HEK293 (cell line): ENCODE results near the gene DNASE2.

Source experiments
- KLF1 ChIP-seq: fragments of 450-650 bp; formaldehyde crosslinking; IDR thresholded peaks from 2 replicates; pipeline ENCODE4 v1.5.1; 2016; ENCODE audit warnings: missing biosample characterization, missing genetic modification characterization
- YY1 ChIP-seq: fragments of 450-650 bp; formaldehyde crosslinking; IDR thresholded peaks from 2 replicates; pipeline ENCODE4 v1.5.1; 2018; ENCODE audit warnings: missing biosample characterization, missing genetic modification characterization
- ZNF175 ChIP-seq: fragments of 450-650 bp; formaldehyde crosslinking; IDR thresholded peaks from 2 replicates; pipeline ENCODE4 v1.5.1; 2016; ENCODE audit warnings: missing biosample characterization, missing genetic modification characterization
- ZNF23 ChIP-seq: fragments of 450-650 bp; formaldehyde crosslinking; IDR thresholded peaks from 2 replicates; pipeline ENCODE4 v1.5.1; 2016; ENCODE audit warnings: missing biosample characterization, missing genetic modification characterization, borderline replicate concordance
- ZNF341 ChIP-seq: fragments of 450-650 bp; formaldehyde crosslinking; IDR thresholded peaks from 2 replicates; pipeline ENCODE4; 2016; ENCODE audit warnings: low read depth, missing biosample characterization, missing genetic modification characterization
- ZNF37A ChIP-seq: fragments of 450-650 bp; IDR thresholded peaks from 2 replicates; pipeline ENCODE4 v1.5.1; 2018; ENCODE audit warnings: missing biosample characterization, missing genetic modification characterization
- ZNF510 ChIP-seq: fragments of 450-650 bp; formaldehyde crosslinking; IDR thresholded peaks from 2 replicates; pipeline ENCODE4 v1.5.1; 2018; ENCODE audit warnings: mild to moderate bottlenecking, missing genetic modification characterization, missing biosample characterization; ENCODE audit not compliant: insufficient replicate concordance
- ZNF555 ChIP-seq: fragments of 450-650 bp; formaldehyde crosslinking; conservative IDR thresholded peaks from 2 replicates; pipeline ENCODE4 v1.5.1; 2017; ENCODE audit warnings: missing biosample characterization, mild to moderate bottlenecking, missing genetic modification characterization, inconsistent platforms
- ZNF560 ChIP-seq: fragments of 450-650 bp; formaldehyde crosslinking; IDR thresholded peaks from 2 replicates; pipeline ENCODE4 v1.5.1; 2017; ENCODE audit warnings: missing biosample characterization, missing genetic modification characterization, borderline replicate concordance
- ZNF747 ChIP-seq: fragments of 450-650 bp; formaldehyde crosslinking; IDR thresholded peaks from 2 replicates; pipeline ENCODE4 v1.5.1; 2016; ENCODE audit warnings: missing biosample characterization, missing genetic modification characterization
- TF ChIP-seq, protein P1 (sequence below): fragments of 450-650 bp; formaldehyde crosslinking; IDR thresholded peaks from 2 replicates; pipeline ENCODE4 v1.5.1; 2016; ENCODE audit warnings: missing biosample characterization, missing genetic modification characterization
- TF ChIP-seq, protein P2 (sequence below): fragments of 450-650 bp; formaldehyde crosslinking; IDR thresholded peaks from 2 replicates; pipeline ENCODE4 v1.5.1; 2016; ENCODE audit warnings: missing biosample characterization, missing genetic modification characterization

DNA sequence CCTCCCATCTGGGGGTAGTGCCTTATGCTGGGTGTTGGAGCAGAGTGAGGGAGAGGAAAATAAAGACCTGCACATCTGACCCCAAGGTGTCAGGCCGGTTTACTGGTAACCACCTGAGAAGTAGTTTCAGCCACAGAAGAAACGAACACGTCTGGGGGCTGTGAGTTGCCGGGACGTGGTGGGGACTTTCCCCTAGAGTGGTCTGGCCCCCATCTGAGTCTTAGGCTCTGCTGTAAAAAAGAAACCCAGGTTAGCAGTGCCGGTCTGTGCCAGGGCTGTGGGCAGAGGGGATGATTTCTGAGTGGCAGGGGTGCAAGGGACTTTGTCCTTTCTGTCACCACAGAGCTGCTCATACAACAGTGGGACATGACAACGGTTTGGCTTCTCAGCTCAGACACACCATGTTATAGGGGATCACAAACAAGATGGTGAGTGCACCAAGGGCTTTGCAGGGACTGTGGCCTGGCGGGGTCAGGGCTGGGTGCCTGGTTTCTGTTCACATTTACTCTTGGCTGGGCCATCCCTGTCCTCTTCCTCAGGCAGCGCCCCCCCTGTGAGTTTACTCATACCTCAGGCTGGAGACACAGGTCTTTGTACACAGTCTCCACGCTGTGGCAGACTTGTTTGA is 18.8 kb upstream of the DNASE2 start:
- no peak for TF ChIP-seq ZNF175 (tag by site-specific recombination)
- no peak for TF ChIP-seq ZNF510 (tag by site-specific recombination)
- no peak for TF ChIP-seq KLF1 (tag by site-specific recombination)
- no peak for TF ChIP-seq ZNF341 (tag by site-specific recombination)
- TF ChIP-seq, protein P1, sequence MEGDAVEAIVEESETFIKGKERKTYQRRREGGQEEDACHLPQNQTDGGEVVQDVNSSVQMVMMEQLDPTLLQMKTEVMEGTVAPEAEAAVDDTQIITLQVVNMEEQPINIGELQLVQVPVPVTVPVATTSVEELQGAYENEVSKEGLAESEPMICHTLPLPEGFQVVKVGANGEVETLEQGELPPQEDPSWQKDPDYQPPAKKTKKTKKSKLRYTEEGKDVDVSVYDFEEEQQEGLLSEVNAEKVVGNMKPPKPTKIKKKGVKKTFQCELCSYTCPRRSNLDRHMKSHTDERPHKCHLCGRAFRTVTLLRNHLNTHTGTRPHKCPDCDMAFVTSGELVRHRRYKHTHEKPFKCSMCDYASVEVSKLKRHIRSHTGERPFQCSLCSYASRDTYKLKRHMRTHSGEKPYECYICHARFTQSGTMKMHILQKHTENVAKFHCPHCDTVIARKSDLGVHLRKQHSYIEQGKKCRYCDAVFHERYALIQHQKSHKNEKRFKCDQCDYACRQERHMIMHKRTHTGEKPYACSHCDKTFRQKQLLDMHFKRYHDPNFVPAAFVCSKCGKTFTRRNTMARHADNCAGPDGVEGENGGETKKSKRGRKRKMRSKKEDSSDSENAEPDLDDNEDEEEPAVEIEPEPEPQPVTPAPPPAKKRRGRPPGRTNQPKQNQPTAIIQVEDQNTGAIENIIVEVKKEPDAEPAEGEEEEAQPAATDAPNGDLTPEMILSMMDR (tag by site-specific recombination), result no peak
- TF ChIP-seq ZNF37A (tag by site-specific recombination), result no peak
- TF ChIP-seq ZNF747 (tag by site-specific recombination), result no peak
- TF ChIP-seq ZNF555 (tag by site-specific recombination), result no peak
- no peak for TF ChIP-seq YY1 (tag by site-specific recombination)
- TF ChIP-seq, protein P2, sequence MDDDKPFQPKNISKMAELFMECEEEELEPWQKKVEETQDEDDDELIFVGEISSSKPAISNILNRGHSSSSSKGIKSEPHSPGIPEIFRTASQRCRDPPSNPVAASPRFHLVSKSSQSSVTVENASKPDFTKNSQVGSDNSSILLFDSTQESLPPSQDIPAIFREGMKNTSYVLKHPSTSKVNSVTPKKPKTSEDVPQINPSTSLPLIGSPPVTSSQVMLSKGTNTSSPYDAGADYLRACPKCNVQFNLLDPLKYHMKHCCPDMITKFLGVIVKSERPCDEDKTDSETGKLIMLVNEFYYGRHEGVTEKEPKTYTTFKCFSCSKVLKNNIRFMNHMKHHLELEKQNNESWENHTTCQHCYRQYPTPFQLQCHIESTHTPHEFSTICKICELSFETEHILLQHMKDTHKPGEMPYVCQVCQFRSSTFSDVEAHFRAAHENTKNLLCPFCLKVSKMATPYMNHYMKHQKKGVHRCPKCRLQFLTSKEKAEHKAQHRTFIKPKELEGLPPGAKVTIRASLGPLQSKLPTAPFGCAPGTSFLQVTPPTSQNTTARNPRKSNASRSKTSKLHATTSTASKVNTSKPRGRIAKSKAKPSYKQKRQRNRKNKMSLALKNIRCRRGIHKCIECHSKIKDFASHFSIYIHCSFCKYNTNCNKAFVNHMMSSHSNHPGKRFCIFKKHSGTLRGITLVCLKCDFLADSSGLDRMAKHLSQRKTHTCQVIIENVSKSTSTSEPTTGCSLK (tag by site-specific recombination), result no peak
- no peak for TF ChIP-seq ZNF560 (tag by site-specific recombination)
- TF ChIP-seq ZNF23 (tag by site-specific recombination), result no peak
